Mucosa of descending colon (tissue), 3 donors: ENCODE measurements around the gene INTS4. TPM values are rescaled to one million over a fixed set of nuclear protein-coding genes. Genes with fewer than 3 reads are reported as not detected.

Experiments used
- ATAC-seq: fragments of 200-7000 bp; cut with Tn5 transposase; one replicate; pipeline ENCODE4 v1.9.1; 2020; ENCODE audit warnings: mild to moderate bottlenecking, moderate library complexity
- DNase-seq, 3 donors: peaks; one replicate each; pipeline ENCODE4 v3.0.0-alpha.2; 2020
- H3K36me3 ChIP-seq: fragments of 200-600 bp; one replicate; pipeline ENCODE4 v1.8.0; 2021; ENCODE audit warnings: low read depth, mild to moderate bottlenecking
- H3K4me1 ChIP-seq: fragments of 200-600 bp; one replicate; pipeline ENCODE4 v1.8.0; 2021; ENCODE audit warnings: low read depth, mild to moderate bottlenecking
- H3K4me3 ChIP-seq: fragments of 200-600 bp; one replicate; pipeline ENCODE4 v1.8.0; 2021; ENCODE audit warnings: mild to moderate bottlenecking
- H3K9me3 ChIP-seq: fragments of 200-600 bp; one replicate; pipeline ENCODE4 v1.8.0; 2021; ENCODE audit warnings: mild to moderate bottlenecking
- intact Hi-C, 2 donors: fragments of 100-400 bp; cut with DNase I in 1 of 2; cut with micrococcal nuclease in 1 of 2; formaldehyde crosslinking; loops; one replicate each; pipeline versions ENCODE4 v1.11.0 to v1.11.1; 2022; cut with DNase I, micrococcal nuclease
- total RNA-seq, 3 donors: library from RNA; stranded (reverse); fragmentation: NEBNext Ultra II Directional in 2 of 3; extraction: Animal tissue kit (Norgen Biotek cat#: 25700) in 2 of 3; gene quantifications; one replicate each; pipeline versions ENCODE4 v1.2.1 to v1.2.4, GENCODE V29; 2021 to 2023
- TF ChIP-seq, protein P1 (sequence below): fragments of 200-600 bp; IDR thresholded peaks from one replicate; pipeline ENCODE4 v1.8.0; 2022; ENCODE audit warnings: antibody characterized with exemption, mild to moderate bottlenecking
- donor health status: DM: no; HTN: no; CAD: no; lungs with moderate emphysema.
- donor health status: DM: no; HTN: no; CAD: no.
- donor health status: DM: no; HTN: yes; CAD: no.

Gene INTS4
- total RNA-seq, 3 donors from 2014 or later, result 22.8 to 31.7 (median 28.3) TPM

GRCh38 chr11:77886401-77886800 is 108.1 kb downstream of the INTS4 start:
- no peak overlapping the region for H3K4me3 ChIP-seq
- H3K9me3 ChIP-seq, result no peaks in the 10 kb centered on the region
- no peaks in the 10 kb centered on the region for H3K36me3 ChIP-seq
- intact Hi-C loops, result no loop called here
- DNase-seq (no peak), ATAC-seq (no peak)
- H3K4me1 ChIP-seq, result no peaks in the 10 kb centered on the region
- TF ChIP-seq, protein P1, sequence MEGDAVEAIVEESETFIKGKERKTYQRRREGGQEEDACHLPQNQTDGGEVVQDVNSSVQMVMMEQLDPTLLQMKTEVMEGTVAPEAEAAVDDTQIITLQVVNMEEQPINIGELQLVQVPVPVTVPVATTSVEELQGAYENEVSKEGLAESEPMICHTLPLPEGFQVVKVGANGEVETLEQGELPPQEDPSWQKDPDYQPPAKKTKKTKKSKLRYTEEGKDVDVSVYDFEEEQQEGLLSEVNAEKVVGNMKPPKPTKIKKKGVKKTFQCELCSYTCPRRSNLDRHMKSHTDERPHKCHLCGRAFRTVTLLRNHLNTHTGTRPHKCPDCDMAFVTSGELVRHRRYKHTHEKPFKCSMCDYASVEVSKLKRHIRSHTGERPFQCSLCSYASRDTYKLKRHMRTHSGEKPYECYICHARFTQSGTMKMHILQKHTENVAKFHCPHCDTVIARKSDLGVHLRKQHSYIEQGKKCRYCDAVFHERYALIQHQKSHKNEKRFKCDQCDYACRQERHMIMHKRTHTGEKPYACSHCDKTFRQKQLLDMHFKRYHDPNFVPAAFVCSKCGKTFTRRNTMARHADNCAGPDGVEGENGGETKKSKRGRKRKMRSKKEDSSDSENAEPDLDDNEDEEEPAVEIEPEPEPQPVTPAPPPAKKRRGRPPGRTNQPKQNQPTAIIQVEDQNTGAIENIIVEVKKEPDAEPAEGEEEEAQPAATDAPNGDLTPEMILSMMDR, result no peak

- Histone ChIP-seq H3K9me3 (no peaks in the 10 kb centered on the region), H3K36me3 (no peaks in the 10 kb centered on the region), H3K4me3 (no peak overlapping the region), H3K4me1 (no peaks in the 10 kb centered on the region)
- DNase-seq (no peak), ATAC-seq (no peak)
- intact Hi-C loops, result no loop called here
- TF ChIP-seq, protein P1, result no peak
Measured at GRCh38 chr11:77884829-77885190, 109.7 kb downstream of the INTS4 start.

- no peaks in the 10 kb centered on the region for H3K9me3 ChIP-seq
- no peaks in the 10 kb centered on the region for H3K36me3 ChIP-seq
- H3K4me3 ChIP-seq, result no peak overlapping the region
- ATAC-seq (no peak), DNase-seq (no peak)
- H3K4me1 ChIP-seq, result no peaks in the 10 kb centered on the region
- TF ChIP-seq, protein P1, result no peak
- intact Hi-C loops, result no loop called here
Measured at GRCh38 chr11:77884186-77884828, 110.2 kb downstream of the INTS4 start.

GRCh38 chr11:77883775-77884174 is 110.7 kb downstream of the INTS4 start:
- no peak for ATAC-seq
- no peaks in the 10 kb centered on the region for H3K9me3 ChIP-seq
- no peak overlapping the region for H3K4me3 ChIP-seq
- no peaks in the 10 kb centered on the region for H3K36me3 ChIP-seq
- DNase-seq, result no peak
- TF ChIP-seq, protein P1, result no peak
- intact Hi-C loops, result no loop called here
- no peaks in the 10 kb centered on the region for H3K4me1 ChIP-seq

- no peaks in the 10 kb centered on the region for H3K9me3 ChIP-seq
- intact Hi-C loops, result no loop called here
- DNase-seq, result no peak
Measured at GRCh38 chr11:77882396-77882795, 112.1 kb downstream of the INTS4 start.

More at GRCh38 chr11:77882396-77882795, 112.1 kb downstream of the INTS4 start:
- ATAC-seq, result no peak
- no peak overlapping the region for H3K4me3 ChIP-seq
- TF ChIP-seq, protein P1, result no peak
- no peaks in the 10 kb centered on the region for H3K4me1 ChIP-seq
- no peaks in the 10 kb centered on the region for H3K36me3 ChIP-seq
